Heart left ventricle (tissue), 13 donors: ENCODE data around the gene ALCAM.

Source experiments
- CTCF ChIP-seq, 12 donors: fragments of 200-600 bp; sonication (generic) in 4 of 12; IDR thresholded peaks; one replicate each; pipeline versions ENCODE4 v1.5.0 to v1.8.0; 2018 to 2022; ENCODE audit warnings: antibody characterized with exemption in 12 of 12, mild to moderate bottlenecking in 5 of 12
- POLR2A ChIP-seq, 2 donors: fragments of 450-650 bp; IDR thresholded peaks; one replicate each; pipeline ENCODE4 v1.6.1; 2017; ENCODE audit warnings: antibody characterized with exemption in 2 of 2, mild to moderate bottlenecking in 2 of 2, moderate library complexity in 2 of 2
- donor health status: ischemic (EF 13 %, LVEDD 7.1; RV severe dilation, severe dysfunction).
- donor health status: DM: no; HTN: yes; CAD: no.
- donor health status: DM: no; HTN: no; CAD: no.
- donor health status: ischemic (EF 25% LVEDD 6.9; RV normal size, moderate dysfunction).
- donor health status: ischemic (EF 25% LVEDD 5.7; RV mildly dilated, moderate dysfunction).
- donor health status: ischemic (EF 35%, LVEDD 5.7; RV mildly dilated, moderate dysfunction).
- donor health status: nonischemic (EF 11% LVEDD 7.7; RV severe dilation, severe dysfunction).
- donor health status: DM: yes; HTN: yes; CAD: no.
- donor health status: PGD.
- donor health status: ischemic (EF 29% LVEDD 5.4; RV normal size, mild dysfunction).
- donor health status: nonischemic (EF 23%, LVEDD 6.1; RV moderate dilation, normal function).

GRCh38 chr3:105401691-105402149 lies 35.0 kb downstream of the ALCAM start:
- TF ChIP-seq CTCF (IDR thresholded peaks at IDR 0.05) (no peak), POLR2A (IDR thresholded peaks at IDR 0.05) (no peak)
